NCI-H128 (cell line): ENCODE measurements around the gene THSD7A.

Source experiments
- DNase-seq: peaks from one replicate; lab custom pipeline; 2025; ENCODE audit not compliant: unreplicated experiment; lab: John Stamatoyannopoulos, UW

THSD7A gene

GRCh38 chr7:11648101-11648500, 183.9 kb downstream of the THSD7A start:
- DNase-seq: no peak

GRCh38 chr7:11642841-11643240, 189.2 kb downstream of the THSD7A start:
- DNase-seq: no peak

- DNase-seq: no peak
These were observed 189.7 kb downstream of the THSD7A start for GRCh38 chr7:11642276-11642675.

GRCh38 chr7:11638011-11638774, 193.8 kb downstream of the THSD7A start:
- no peak for DNase-seq

GRCh38 chr7:11636274-11636673, 195.7 kb downstream of the THSD7A start:
- no peak for DNase-seq

GRCh38 chr7:11633310-11633709, 198.7 kb downstream of the THSD7A start:
- DNase-seq: no peak

- DNase-seq: no peak
These were observed 201.6 kb downstream of the THSD7A start for GRCh38 chr7:11630355-11630754.

- no peak for DNase-seq
These were observed 206.3 kb downstream of the THSD7A start for GRCh38 chr7:11625669-11626068.

GRCh38 chr7:11623093-11623678, 208.8 kb downstream of the THSD7A start:
- no peak for DNase-seq

GRCh38 chr7:11620406-11621253, 211.4 kb downstream of the THSD7A start:
- DNase-seq: no peak

GRCh38 chr7:11616466-11616865, 215.5 kb downstream of the THSD7A start:
- DNase-seq: no peak

GRCh38 chr7:11615174-11615573, 216.8 kb downstream of the THSD7A start:
- no peak for DNase-seq

GRCh38 chr7:11613292-11613930, 218.6 kb downstream of the THSD7A start:
- DNase-seq: peak; percentile 36

- no peak for DNase-seq
These were observed 219.3 kb downstream of the THSD7A start for GRCh38 chr7:11612737-11613136.

- no peak for DNase-seq
These were observed 222.8 kb downstream of the THSD7A start for GRCh38 chr7:11609096-11609670.

GRCh38 chr7:11607686-11608085, 224.3 kb downstream of the THSD7A start:
- DNase-seq: no peak

- DNase-seq: no peak
These were observed 226.2 kb downstream of the THSD7A start for GRCh38 chr7:11605749-11606148.

- DNase-seq: no peak
These were observed 227.5 kb downstream of the THSD7A start for GRCh38 chr7:11604505-11604904.

GRCh38 chr7:11601761-11602160, 230.2 kb downstream of the THSD7A start:
- no peak for DNase-seq

- DNase-seq: no peak
These were observed 238.7 kb downstream of the THSD7A start for GRCh38 chr7:11593322-11593721.

- no peak for DNase-seq
These were observed 239.3 kb downstream of the THSD7A start for GRCh38 chr7:11592699-11593098.
